Lower leg skin (tissue), 3 donors: ENCODE data around the gene EYS.

ENCODE experiments used
- CTCF ChIP-seq, 3 donors: fragments of 450-650 bp; IDR thresholded peaks; one replicate each; pipeline ENCODE4 v1.5.1; 2016; ENCODE audit warnings: antibody characterized with exemption in 3 of 3, mild to moderate bottlenecking in 3 of 3, moderate library complexity in 2 of 3
- POLR2A ChIP-seq, 2 donors: fragments of 450-650 bp; IDR thresholded peaks; one replicate each; pipeline ENCODE4 v1.6.1; 2016 to 2017; ENCODE audit warnings: antibody characterized with exemption in 2 of 2, mild to moderate bottlenecking in 1 of 2, moderate library complexity in 1 of 2

GRCh38 chr6:65148839-65149238, 558.2 kb downstream of the EYS start:
- TF ChIP-seq CTCF (IDR thresholded peaks at IDR 0.05) (no peak), POLR2A (IDR thresholded peaks at IDR 0.05) (no peak)
